WTC11 (cell line): ENCODE measurements around the gene IL23R. TPM values are rescaled to one million over a fixed set of nuclear protein-coding genes. Genes with fewer than 3 reads are reported as not detected.

Experiments
- ATAC-seq: fragments of 200-7000 bp; cut with Tn5 transposase; 2 replicates; pipeline ENCODE4 v1.10.0; 2021; ENCODE audit warnings: mild to moderate bottlenecking, moderate library complexity
- CTCF ChIA-PET: fragments of 300-600 bp; sonication (Branson Sonifier 250); formaldehyde crosslinking; loops from one replicate; lab custom pipeline; 2021; ENCODE audit warnings: antibody characterized with exemption; lab: Charles Lee
- POLR2A ChIA-PET: fragments of 350-600 bp; sonication (Branson Sonifier 250); formaldehyde crosslinking; loops from one replicate; lab custom pipeline; 2021; ENCODE audit warnings: antibody characterized with exemption; lab: Charles Lee
- DNase-seq: peaks from one replicate; pipeline ENCODE4 v3.0.0; 2021; ENCODE audit warnings: low spot score
- H3K27ac Mint-ChIP-seq: 2 replicates; pipeline ENCODE4 v1.8.0; 2021; ENCODE audit warnings: mixed read lengths
- H3K27me3 Mint-ChIP-seq: 2 replicates; pipeline ENCODE4 v1.8.0; 2021; ENCODE audit warnings: low read depth, mild to moderate bottlenecking, moderate library complexity, mixed read lengths
- H3K36me3 Mint-ChIP-seq: 2 replicates; pipeline ENCODE4 v1.8.0; 2021; ENCODE audit warnings: mixed read lengths
- H3K4me1 Mint-ChIP-seq: 2 replicates; pipeline ENCODE4 v1.8.0; 2022; ENCODE audit warnings: mixed read lengths
- H3K4me3 Mint-ChIP-seq: 2 replicates; pipeline ENCODE4 v1.8.0; 2021; ENCODE audit warnings: mild to moderate bottlenecking, moderate library complexity, mixed read lengths
- H3K9me3 Mint-ChIP-seq: 2 replicates; pipeline ENCODE4 v1.8.0; 2021; ENCODE audit warnings: mixed read lengths
- ATF1 ChIP-seq: sonication (generic); formaldehyde crosslinking; IDR thresholded peaks from 2 replicates; pipeline ENCODE4 v1.8.1; 2023; ENCODE audit warnings: mild to moderate bottlenecking, moderate library complexity, missing genetic modification reagents
- CBFB ChIP-seq: sonication (generic); formaldehyde crosslinking; IDR thresholded peaks from 2 replicates; pipeline ENCODE4 v1.8.1; 2022; ENCODE audit warnings: mild to moderate bottlenecking, low read depth, missing genetic modification reagents
- FOXJ3 ChIP-seq: sonication (generic); formaldehyde crosslinking; IDR thresholded peaks from 2 replicates; pipeline ENCODE4 v1.9.0; 2021; ENCODE audit warnings: missing genetic modification reagents, mild to moderate bottlenecking, borderline replicate concordance
- FOXK1 ChIP-seq: sonication (generic); formaldehyde crosslinking; IDR thresholded peaks from 2 replicates; pipeline ENCODE4 v1.8.0; 2022; ENCODE audit warnings: mild to moderate bottlenecking, moderate library complexity, missing genetic modification reagents
- GABPB1 ChIP-seq: sonication (generic); formaldehyde crosslinking; IDR thresholded peaks from 2 replicates; pipeline ENCODE4 v1.8.1; 2023; ENCODE audit warnings: mild to moderate bottlenecking, missing genetic modification reagents
- GRHL2 ChIP-seq: fragments of 250-450 bp; sonication (Bioruptor Pico); IDR thresholded peaks from 2 replicates; pipeline ENCODE4 v1.8.0; 2022; ENCODE audit warnings: mild to moderate bottlenecking, moderate library complexity; ENCODE audit not compliant: insufficient replicate concordance, severe bottlenecking
- HMGA2 ChIP-seq: fragments of 250-450 bp; sonication (Bioruptor Pico); IDR thresholded peaks from 2 replicates; pipeline ENCODE4 v1.4.0; 2021; ENCODE audit warnings: mild to moderate bottlenecking, moderate library complexity
- MYBL2 ChIP-seq: sonication (generic); formaldehyde crosslinking; IDR thresholded peaks from 2 replicates; pipeline ENCODE4 v1.8.1; 2023; ENCODE audit warnings: mild to moderate bottlenecking, moderate library complexity, missing genetic modification reagents
- NFATC4 ChIP-seq: fragments of 250-450 bp; sonication (Bioruptor Pico); IDR thresholded peaks from 2 replicates; pipeline ENCODE4 v1.9.0; 2021; ENCODE audit warnings: mild to moderate bottlenecking
- NFYB ChIP-seq: sonication (generic); formaldehyde crosslinking; conservative IDR thresholded peaks from 2 replicates; pipeline ENCODE4 v1.8.0; 2022; ENCODE audit warnings: low read depth, missing genetic modification reagents
- NR3C1 ChIP-seq: sonication (generic); formaldehyde crosslinking; conservative IDR thresholded peaks from 2 replicates; pipeline ENCODE4 v1.8.1; 2023; ENCODE audit warnings: low read depth, mild to moderate bottlenecking, missing genetic modification reagents
- OVOL2 ChIP-seq: fragments of 250-450 bp; sonication (Bioruptor Pico); IDR thresholded peaks from 2 replicates; pipeline ENCODE4 v1.9.0; 2021; ENCODE audit warnings: mild to moderate bottlenecking, borderline replicate concordance
- PRRX2 ChIP-seq: fragments of 250-450 bp; sonication (Bioruptor Pico); IDR thresholded peaks from 2 replicates; pipeline ENCODE4 v1.8.0; 2021; ENCODE audit warnings: mild to moderate bottlenecking
- SMAD4 ChIP-seq: sonication (generic); formaldehyde crosslinking; IDR thresholded peaks from 2 replicates; pipeline ENCODE4 v1.8.0; 2022; ENCODE audit warnings: mild to moderate bottlenecking, missing genetic modification reagents
- SOX15 ChIP-seq: fragments of 250-450 bp; sonication (Bioruptor Pico); IDR thresholded peaks from 2 replicates; pipeline ENCODE4 v1.9.0; 2021; ENCODE audit warnings: mild to moderate bottlenecking
- ZNF121 ChIP-seq: sonication (generic); formaldehyde crosslinking; IDR thresholded peaks from 2 replicates; pipeline ENCODE4 v1.8.0; 2023; ENCODE audit warnings: missing genetic modification reagents
- ZNF396 ChIP-seq: fragments of 250-450 bp; sonication (Bioruptor Pico); IDR thresholded peaks from 2 replicates; pipeline ENCODE4 v1.8.0; 2021; ENCODE audit warnings: mild to moderate bottlenecking, moderate library complexity, borderline replicate concordance
- ZNF423 ChIP-seq: fragments of 250-450 bp; sonication (Bioruptor Pico); IDR thresholded peaks from 2 replicates; pipeline ENCODE4 v2.1.2; 2022; ENCODE audit warnings: mild to moderate bottlenecking, moderate library complexity
- total RNA-seq: library from RNA; stranded (reverse); gene quantifications from 3 replicates; pipeline ENCODE4 v1.2.3, GENCODE V29; 2021
- TF ChIP-seq, protein P1 (sequence below): sonication (generic); formaldehyde crosslinking; IDR thresholded peaks from 2 replicates; pipeline ENCODE4 v1.8.1; 2022; ENCODE audit warnings: missing genetic modification reagents, borderline replicate concordance
- TF ChIP-seq, protein P2 (sequence below): sonication (generic); formaldehyde crosslinking; IDR thresholded peaks from 2 replicates; pipeline ENCODE4 v1.8.1; 2023; ENCODE audit warnings: mild to moderate bottlenecking, missing genetic modification reagents
- TF ChIP-seq, protein P3 (sequence below): sonication (generic); formaldehyde crosslinking; IDR thresholded peaks from 2 replicates; pipeline ENCODE4 v1.8.1; 2023; ENCODE audit warnings: mild to moderate bottlenecking, moderate library complexity, missing genetic modification reagents
- TF ChIP-seq, protein P4 (sequence below): fragments of 250-450 bp; sonication (Bioruptor Pico); IDR thresholded peaks from 2 replicates; pipeline ENCODE4 v1.9.0; 2021; ENCODE audit warnings: mild to moderate bottlenecking
- TF ChIP-seq, protein P5 (sequence below): sonication (generic); formaldehyde crosslinking; IDR thresholded peaks from 2 replicates; pipeline ENCODE4 v1.8.0; 2022; ENCODE audit warnings: mild to moderate bottlenecking, missing genetic modification reagents
- TF ChIP-seq, protein P6 (sequence below): sonication (generic); formaldehyde crosslinking; IDR thresholded peaks from 2 replicates; pipeline ENCODE4 v1.8.1; 2023; ENCODE audit warnings: mild to moderate bottlenecking, missing genetic modification reagents
- TF ChIP-seq, protein P7 (sequence below): sonication (generic); formaldehyde crosslinking; IDR thresholded peaks from 2 replicates; pipeline ENCODE4 v1.8.0; 2022; ENCODE audit warnings: mild to moderate bottlenecking, missing genetic modification reagents

IL23R gene
- total RNA-seq, 1 experiment from 2014 or later, result not detected

DNA sequence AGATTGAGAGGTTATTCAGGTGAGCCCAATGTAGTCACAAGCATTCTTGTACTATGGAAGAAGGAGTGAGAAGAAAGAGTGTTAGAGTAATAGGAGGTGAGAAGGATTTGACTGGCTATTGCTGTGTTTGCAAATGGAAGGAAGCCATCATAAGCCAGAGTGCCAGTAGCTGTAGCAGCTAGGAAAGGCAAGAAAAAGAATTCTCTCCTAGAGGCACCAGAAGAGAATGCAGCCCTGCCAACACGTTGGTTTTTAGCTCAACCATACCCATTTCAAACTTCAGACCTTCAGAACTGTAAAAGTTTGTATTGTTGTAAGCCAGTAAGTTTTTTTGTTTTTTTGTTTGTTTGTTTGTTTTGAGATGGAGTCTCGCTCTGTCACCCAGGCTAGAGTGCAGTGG, 132.5 kb downstream of the IL23R start:
- H3K9me3 Mint-ChIP-seq, result no peaks in the 10 kb centered on the region
- POLR2A ChIA-PET, result no interaction called here
- H3K27ac Mint-ChIP-seq, result no peak overlapping the region
- H3K36me3 Mint-ChIP-seq, result no peaks in the 10 kb centered on the region
- ATAC-seq, result peak; percentile 77
- TF ChIP-seq, protein P1, sequence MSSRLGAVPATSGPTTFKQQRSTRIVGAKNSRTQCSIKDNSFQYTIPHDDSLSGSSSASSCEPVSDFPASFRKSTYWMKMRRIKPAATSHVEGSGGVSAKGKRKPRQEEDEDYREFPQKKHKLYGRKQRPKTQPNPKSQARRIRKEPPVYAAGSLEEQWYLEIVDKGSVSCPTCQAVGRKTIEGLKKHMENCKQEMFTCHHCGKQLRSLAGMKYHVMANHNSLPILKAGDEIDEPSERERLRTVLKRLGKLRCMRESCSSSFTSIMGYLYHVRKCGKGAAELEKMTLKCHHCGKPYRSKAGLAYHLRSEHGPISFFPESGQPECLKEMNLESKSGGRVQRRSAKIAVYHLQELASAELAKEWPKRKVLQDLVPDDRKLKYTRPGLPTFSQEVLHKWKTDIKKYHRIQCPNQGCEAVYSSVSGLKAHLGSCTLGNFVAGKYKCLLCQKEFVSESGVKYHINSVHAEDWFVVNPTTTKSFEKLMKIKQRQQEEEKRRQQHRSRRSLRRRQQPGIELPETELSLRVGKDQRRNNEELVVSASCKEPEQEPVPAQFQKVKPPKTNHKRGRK (CRISPR knock-in tag), result no peak
- TF ChIP-seq, protein P2, sequence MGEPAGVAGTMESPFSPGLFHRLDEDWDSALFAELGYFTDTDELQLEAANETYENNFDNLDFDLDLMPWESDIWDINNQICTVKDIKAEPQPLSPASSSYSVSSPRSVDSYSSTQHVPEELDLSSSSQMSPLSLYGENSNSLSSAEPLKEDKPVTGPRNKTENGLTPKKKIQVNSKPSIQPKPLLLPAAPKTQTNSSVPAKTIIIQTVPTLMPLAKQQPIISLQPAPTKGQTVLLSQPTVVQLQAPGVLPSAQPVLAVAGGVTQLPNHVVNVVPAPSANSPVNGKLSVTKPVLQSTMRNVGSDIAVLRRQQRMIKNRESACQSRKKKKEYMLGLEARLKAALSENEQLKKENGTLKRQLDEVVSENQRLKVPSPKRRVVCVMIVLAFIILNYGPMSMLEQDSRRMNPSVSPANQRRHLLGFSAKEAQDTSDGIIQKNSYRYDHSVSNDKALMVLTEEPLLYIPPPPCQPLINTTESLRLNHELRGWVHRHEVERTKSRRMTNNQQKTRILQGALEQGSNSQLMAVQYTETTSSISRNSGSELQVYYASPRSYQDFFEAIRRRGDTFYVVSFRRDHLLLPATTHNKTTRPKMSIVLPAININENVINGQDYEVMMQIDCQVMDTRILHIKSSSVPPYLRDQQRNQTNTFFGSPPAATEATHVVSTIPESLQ (CRISPR knock-in tag), result no peak
- TF ChIP-seq, protein P3, sequence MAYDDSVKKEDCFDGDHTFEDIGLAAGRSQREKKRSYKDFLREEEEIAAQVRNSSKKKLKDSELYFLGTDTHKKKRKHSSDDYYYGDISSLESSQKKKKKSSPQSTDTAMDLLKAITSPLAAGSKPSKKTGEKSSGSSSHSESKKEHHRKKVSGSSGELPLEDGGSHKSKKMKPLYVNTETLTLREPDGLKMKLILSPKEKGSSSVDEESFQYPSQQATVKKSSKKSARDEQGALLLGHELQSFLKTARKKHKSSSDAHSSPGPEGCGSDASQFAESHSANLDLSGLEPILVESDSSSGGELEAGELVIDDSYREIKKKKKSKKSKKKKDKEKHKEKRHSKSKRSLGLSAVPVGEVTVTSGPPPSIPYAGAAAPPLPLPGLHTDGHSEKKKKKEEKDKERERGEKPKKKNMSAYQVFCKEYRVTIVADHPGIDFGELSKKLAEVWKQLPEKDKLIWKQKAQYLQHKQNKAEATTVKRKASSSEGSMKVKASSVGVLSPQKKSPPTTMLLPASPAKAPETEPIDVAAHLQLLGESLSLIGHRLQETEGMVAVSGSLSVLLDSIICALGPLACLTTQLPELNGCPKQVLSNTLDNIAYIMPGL (CRISPR knock-in tag), result no peak
- TF ChIP-seq, protein P4, sequence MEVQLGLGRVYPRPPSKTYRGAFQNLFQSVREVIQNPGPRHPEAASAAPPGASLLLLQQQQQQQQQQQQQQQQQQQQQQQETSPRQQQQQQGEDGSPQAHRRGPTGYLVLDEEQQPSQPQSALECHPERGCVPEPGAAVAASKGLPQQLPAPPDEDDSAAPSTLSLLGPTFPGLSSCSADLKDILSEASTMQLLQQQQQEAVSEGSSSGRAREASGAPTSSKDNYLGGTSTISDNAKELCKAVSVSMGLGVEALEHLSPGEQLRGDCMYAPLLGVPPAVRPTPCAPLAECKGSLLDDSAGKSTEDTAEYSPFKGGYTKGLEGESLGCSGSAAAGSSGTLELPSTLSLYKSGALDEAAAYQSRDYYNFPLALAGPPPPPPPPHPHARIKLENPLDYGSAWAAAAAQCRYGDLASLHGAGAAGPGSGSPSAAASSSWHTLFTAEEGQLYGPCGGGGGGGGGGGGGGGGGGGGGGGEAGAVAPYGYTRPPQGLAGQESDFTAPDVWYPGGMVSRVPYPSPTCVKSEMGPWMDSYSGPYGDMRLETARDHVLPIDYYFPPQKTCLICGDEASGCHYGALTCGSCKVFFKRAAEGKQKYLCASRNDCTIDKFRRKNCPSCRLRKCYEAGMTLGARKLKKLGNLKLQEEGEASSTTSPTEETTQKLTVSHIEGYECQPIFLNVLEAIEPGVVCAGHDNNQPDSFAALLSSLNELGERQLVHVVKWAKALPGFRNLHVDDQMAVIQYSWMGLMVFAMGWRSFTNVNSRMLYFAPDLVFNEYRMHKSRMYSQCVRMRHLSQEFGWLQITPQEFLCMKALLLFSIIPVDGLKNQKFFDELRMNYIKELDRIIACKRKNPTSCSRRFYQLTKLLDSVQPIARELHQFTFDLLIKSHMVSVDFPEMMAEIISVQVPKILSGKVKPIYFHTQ (CRISPR knock-in tag), result no peak
- no peak for TF ChIP-seq CBFB (CRISPR knock-in tag)
- TF ChIP-seq, protein P5, sequence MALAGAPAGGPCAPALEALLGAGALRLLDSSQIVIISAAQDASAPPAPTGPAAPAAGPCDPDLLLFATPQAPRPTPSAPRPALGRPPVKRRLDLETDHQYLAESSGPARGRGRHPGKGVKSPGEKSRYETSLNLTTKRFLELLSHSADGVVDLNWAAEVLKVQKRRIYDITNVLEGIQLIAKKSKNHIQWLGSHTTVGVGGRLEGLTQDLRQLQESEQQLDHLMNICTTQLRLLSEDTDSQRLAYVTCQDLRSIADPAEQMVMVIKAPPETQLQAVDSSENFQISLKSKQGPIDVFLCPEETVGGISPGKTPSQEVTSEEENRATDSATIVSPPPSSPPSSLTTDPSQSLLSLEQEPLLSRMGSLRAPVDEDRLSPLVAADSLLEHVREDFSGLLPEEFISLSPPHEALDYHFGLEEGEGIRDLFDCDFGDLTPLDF (CRISPR knock-in tag), result no peak
- TF ChIP-seq, all 79 proteins: peak for 0
- H3K4me1 Mint-ChIP-seq, result peaks cover 2% of the 10 kb centered on the region
- no peak for DNase-seq
- CTCF ChIA-PET, result interaction anchor here (0.5 to 2.2 kb wide), 9 partner anchors 9 to 87 kb away, joined by 3 to 16 read pairs (median 4); partner anchors contain the start of gene IL12RB2
- no peak overlapping the region for H3K4me3 Mint-ChIP-seq
- no peaks in the 10 kb centered on the region; the same call in none of the 2 replicates for H3K27me3 Mint-ChIP-seq

DNA sequence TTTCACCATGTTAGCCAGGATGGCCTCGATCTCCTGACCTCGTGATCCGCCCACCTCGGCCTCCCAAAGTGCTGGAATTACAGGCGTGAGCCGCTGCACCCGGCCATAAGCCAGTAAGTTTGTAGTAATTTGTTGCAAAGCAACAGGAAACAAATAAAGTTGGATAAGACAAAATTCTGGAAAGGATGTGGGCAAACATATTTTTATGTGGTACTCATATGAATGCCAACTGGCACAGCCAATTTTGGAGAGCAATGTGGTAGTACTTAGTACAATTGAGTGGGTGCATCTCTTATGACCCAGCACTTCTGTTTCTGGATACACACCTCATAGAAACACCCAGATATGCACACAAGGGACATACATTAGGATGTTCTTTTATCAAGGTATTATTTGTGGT, 133.0 kb downstream of the IL23R start:
- POLR2A ChIA-PET, result no interaction called here
- H3K4me1 Mint-ChIP-seq, result peaks cover 2% of the 10 kb centered on the region
- ATAC-seq, result no peak
- peaks cover 5% of the 10 kb centered on the region for H3K27me3 Mint-ChIP-seq
- H3K9me3 Mint-ChIP-seq, result no peaks in the 10 kb centered on the region
- H3K27ac Mint-ChIP-seq, result no peak overlapping the region
- H3K36me3 Mint-ChIP-seq, result no peaks in the 10 kb centered on the region
- no peak overlapping the region for H3K4me3 Mint-ChIP-seq
- TF ChIP-seq ZNF396 (CRISPR knock-in tag) (no peak), NFYB (CRISPR knock-in tag) (no peak), MYBL2 (no peak), HMGA2 (CRISPR knock-in tag) (no peak), PRRX2 (no peak), SOX15 (no peak), NR3C1 (CRISPR knock-in tag) (no peak), SMAD4 (CRISPR knock-in tag) (no peak), ATF1 (no peak), NFATC4 (CRISPR knock-in tag) (no peak), GABPB1 (no peak), ZNF423 (CRISPR knock-in tag) (no peak), ZNF121 (CRISPR knock-in tag) (no peak), FOXJ3 (CRISPR knock-in tag) (no peak), OVOL2 (no peak), FOXK1 (no peak), GRHL2 (CRISPR knock-in tag) (no peak)
- TF ChIP-seq, protein P6, sequence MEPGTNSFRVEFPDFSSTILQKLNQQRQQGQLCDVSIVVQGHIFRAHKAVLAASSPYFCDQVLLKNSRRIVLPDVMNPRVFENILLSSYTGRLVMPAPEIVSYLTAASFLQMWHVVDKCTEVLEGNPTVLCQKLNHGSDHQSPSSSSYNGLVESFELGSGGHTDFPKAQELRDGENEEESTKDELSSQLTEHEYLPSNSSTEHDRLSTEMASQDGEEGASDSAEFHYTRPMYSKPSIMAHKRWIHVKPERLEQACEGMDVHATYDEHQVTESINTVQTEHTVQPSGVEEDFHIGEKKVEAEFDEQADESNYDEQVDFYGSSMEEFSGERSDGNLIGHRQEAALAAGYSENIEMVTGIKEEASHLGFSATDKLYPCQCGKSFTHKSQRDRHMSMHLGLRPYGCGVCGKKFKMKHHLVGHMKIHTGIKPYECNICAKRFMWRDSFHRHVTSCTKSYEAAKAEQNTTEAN (CRISPR knock-in tag), result no peak
- TF ChIP-seq, protein P7, sequence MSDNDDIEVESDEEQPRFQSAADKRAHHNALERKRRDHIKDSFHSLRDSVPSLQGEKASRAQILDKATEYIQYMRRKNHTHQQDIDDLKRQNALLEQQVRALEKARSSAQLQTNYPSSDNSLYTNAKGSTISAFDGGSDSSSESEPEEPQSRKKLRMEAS (CRISPR knock-in tag), result no peak
- TF ChIP-seq, all 79 proteins: peak for 0
- CTCF ChIA-PET, result interaction anchor here (1.0 to 2.2 kb wide), 8 partner anchors 8 to 87 kb away, joined by 3 to 16 read pairs (median 4); partner anchors contain the start of gene IL12RB2
- DNase-seq, result no peak
